Measurements from ENCODE around the gene CST9L.
"Not testable (repeated sequence)": the region's sequence is repeated elsewhere in the genome, so short reads cannot be mapped to it uniquely, and the experiment has no call there.

The CST9L gene

GRCh38 chr20:23586735-23587525, 18.6 kb upstream of the CST9L start:
- no peak for DNase-seq (ENCODE audit: low read depth)

- DNase-seq (ENCODE audit: low read depth): no peak
These were observed 17.8 kb upstream of the CST9L start for GRCh38 chr20:23585808-23586734.

GRCh38 chr20:23585449-23585807, 17.1 kb upstream of the CST9L start:
- no peak for DNase-seq (ENCODE audit: low read depth)

- DNase-seq (ENCODE audit: low read depth): no peak
These were observed 16.3 kb upstream of the CST9L start for GRCh38 chr20:23584434-23585199.

- DNase-seq (ENCODE audit: low read depth): no peak
These were observed 15.2 kb upstream of the CST9L start for GRCh38 chr20:23583526-23583925.

GRCh38 chr20:23582293-23582692, 14.0 kb upstream of the CST9L start:
- no peak for DNase-seq (ENCODE audit: low read depth)

GRCh38 chr20:23581833-23582232, 13.5 kb upstream of the CST9L start:
- DNase-seq (ENCODE audit: low read depth): not testable (repeated sequence)

- DNase-seq (ENCODE audit: low read depth): no peak
These were observed 6.7 kb upstream of the CST9L start for GRCh38 chr20:23574977-23575376.

GRCh38 chr20:23570178-23570760, 2.0 kb upstream of the CST9L start:
- DNase-seq (ENCODE audit: low read depth): no peak

GRCh38 chr20:23569570-23569969, 1.3 kb upstream of the CST9L start:
- DNase-seq (ENCODE audit: low read depth): no peak

- DNase-seq (ENCODE audit: low read depth): no peak
These were observed 667 bp upstream of the CST9L start for GRCh38 chr20:23568971-23569330.

GRCh38 chr20:23566199-23566932, 1.9 kb downstream of the CST9L start:
- no peak for DNase-seq (ENCODE audit: low read depth)

- DNase-seq (ENCODE audit: low read depth): no peak
These were observed 2.7 kb downstream of the CST9L start for GRCh38 chr20:23565503-23566045.

GRCh38 chr20:23564927-23565326, 3.4 kb downstream of the CST9L start:
- no peak for DNase-seq (ENCODE audit: low read depth)

- no peak for DNase-seq (ENCODE audit: low read depth)
These were observed 5.5 kb downstream of the CST9L start for GRCh38 chr20:23562721-23563342.

GRCh38 chr20:23554401-23554800, 13.9 kb downstream of the CST9L start:
- no peak for DNase-seq (ENCODE audit: low read depth)

- no peak for DNase-seq (ENCODE audit: low read depth)
These were observed 16.5 kb downstream of the CST9L start for GRCh38 chr20:23551786-23552185.

- no peak for DNase-seq (ENCODE audit: low read depth)
These were observed 16.9 kb downstream of the CST9L start for GRCh38 chr20:23551383-23551782.

GRCh38 chr20:23550227-23550626, 18.1 kb downstream of the CST9L start:
- no peak for DNase-seq (ENCODE audit: low read depth)

GRCh38 chr20:23548408-23548807, 19.9 kb downstream of the CST9L start:
- no peak for DNase-seq (ENCODE audit: low read depth)

GRCh38 chr20:23547613-23548012, 20.7 kb downstream of the CST9L start:
- DNase-seq (ENCODE audit: low read depth): no peak
